GM18867 (cell line): Measurements from ENCODE around the gene FIS1.
"Not testable (repeated sequence)": the region's sequence is repeated elsewhere in the genome, so short reads cannot be mapped to it uniquely, and the experiment has no call there.

Source experiments
- ATAC-seq: cut with Tn5 transposase; IDR thresholded peaks from one replicate; pipeline ENCODE4 v1.9.1; 2021; ENCODE audit warnings: mild to moderate bottlenecking, moderate library complexity; ENCODE audit not compliant: unreplicated experiment

Gene FIS1

GRCh38 chr7:101244375-101245146, at the start of gene FIS1:
Gene FIS1 (minus strand): TSS chr7:101245081. CDS start chr7:101245004, 77 bp downstream.
- peak; percentile 92 for ATAC-seq

GRCh38 chr7:101294039-101294831, 49.4 kb upstream of the FIS1 start:
- ATAC-seq: no peak

- not testable (repeated sequence) for ATAC-seq
Measured at GRCh38 chr7:101293069-101294021, 48.5 kb upstream of the FIS1 start.

- ATAC-seq: not testable (repeated sequence)
Measured at GRCh38 chr7:101292566-101292965, 47.7 kb upstream of the FIS1 start.

- peak; percentile 35 for ATAC-seq
Measured at GRCh38 chr7:101290186-101291037, 45.5 kb upstream of the FIS1 start.

- ATAC-seq: peak; percentile 92
Measured at GRCh38 chr7:101289687-101290086, 44.8 kb upstream of the FIS1 start.

GRCh38 chr7:101288439-101288838, 43.6 kb upstream of the FIS1 start:
- no peak for ATAC-seq

- ATAC-seq: no peak
Measured at GRCh38 chr7:101287032-101287431, 42.2 kb upstream of the FIS1 start.

- not testable (repeated sequence) for ATAC-seq
Measured at GRCh38 chr7:101285880-101286279, 41.0 kb upstream of the FIS1 start.

- ATAC-seq: no peak
Measured at GRCh38 chr7:101285171-101285570, 40.3 kb upstream of the FIS1 start.

GRCh38 chr7:101280912-101281311, 36.0 kb upstream of the FIS1 start:
- not testable (repeated sequence) for ATAC-seq

- no peak for ATAC-seq
Measured at GRCh38 chr7:101278461-101279292, 33.8 kb upstream of the FIS1 start.

- ATAC-seq: no peak
Measured at GRCh38 chr7:101277155-101277554, 32.3 kb upstream of the FIS1 start.

GRCh38 chr7:101273206-101273605, 28.3 kb upstream of the FIS1 start:
- no peak for ATAC-seq

- ATAC-seq: no peak
Measured at GRCh38 chr7:101271021-101271420, 26.1 kb upstream of the FIS1 start.

GRCh38 chr7:101269664-101270063, 24.8 kb upstream of the FIS1 start:
- no peak for ATAC-seq

- ATAC-seq: no peak
Measured at GRCh38 chr7:101265622-101266516, 21.0 kb upstream of the FIS1 start.

- not testable (repeated sequence) for ATAC-seq
Measured at GRCh38 chr7:101264102-101264706, 19.3 kb upstream of the FIS1 start.
